C4-2B (cell line): Measurements from ENCODE around the gene VAC14.

Experiments
- H3K27ac ChIP-seq: fragments of 450-650 bp; 2 replicates; pipeline ENCODE4 v1.5.1; 2017
- ZFX ChIP-seq: fragments of 450-650 bp; IDR thresholded peaks from 2 replicates; pipeline ENCODE4 v1.6.1; 2017
- TF ChIP-seq, protein P1 (sequence below): fragments of 450-650 bp; conservative IDR thresholded peaks from 2 replicates; pipeline ENCODE4 v1.5.1; 2017; ENCODE audit warnings: mild to moderate bottlenecking

The VAC14 gene

DNA sequence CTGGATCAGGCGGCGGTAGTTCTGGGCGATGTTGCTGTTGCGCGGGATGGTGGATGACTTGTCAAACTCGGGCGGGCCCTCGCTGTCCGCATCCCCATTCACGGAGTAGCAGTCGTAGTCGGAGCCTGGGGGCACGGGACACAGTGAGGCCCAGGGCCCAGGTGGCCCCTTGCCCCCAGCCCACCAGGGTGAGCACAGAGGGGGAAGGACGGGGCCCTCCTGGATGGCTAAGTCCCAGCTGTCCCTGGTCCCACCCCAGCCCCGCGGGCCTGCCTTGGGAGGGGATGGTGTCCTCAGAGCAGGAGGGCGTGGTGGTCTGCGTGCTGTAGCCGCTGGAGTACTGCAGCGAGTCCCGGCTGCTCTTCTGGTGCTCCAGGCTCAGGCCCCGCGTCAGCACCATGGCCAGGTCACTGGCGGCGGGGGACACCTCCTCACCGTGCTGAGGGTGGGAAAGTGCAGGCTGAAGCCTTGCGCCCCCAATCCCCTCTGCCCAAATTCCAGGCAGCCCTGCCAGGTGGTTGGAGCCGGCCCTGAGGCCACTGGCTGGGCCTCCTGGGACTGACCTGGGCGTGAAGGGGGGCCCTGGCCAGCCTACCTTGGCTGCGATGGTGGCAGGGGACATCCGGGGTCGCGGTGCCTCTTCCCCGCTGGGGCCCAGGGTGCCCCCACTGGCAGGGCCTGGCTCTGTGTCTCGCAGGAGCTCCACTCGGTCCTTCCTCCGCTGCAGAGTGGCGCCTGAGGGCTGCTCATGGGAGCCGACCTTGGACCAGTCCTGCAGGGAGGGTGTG, 136.4 kb downstream of the VAC14 start:
- TF ChIP-seq, protein P1, sequence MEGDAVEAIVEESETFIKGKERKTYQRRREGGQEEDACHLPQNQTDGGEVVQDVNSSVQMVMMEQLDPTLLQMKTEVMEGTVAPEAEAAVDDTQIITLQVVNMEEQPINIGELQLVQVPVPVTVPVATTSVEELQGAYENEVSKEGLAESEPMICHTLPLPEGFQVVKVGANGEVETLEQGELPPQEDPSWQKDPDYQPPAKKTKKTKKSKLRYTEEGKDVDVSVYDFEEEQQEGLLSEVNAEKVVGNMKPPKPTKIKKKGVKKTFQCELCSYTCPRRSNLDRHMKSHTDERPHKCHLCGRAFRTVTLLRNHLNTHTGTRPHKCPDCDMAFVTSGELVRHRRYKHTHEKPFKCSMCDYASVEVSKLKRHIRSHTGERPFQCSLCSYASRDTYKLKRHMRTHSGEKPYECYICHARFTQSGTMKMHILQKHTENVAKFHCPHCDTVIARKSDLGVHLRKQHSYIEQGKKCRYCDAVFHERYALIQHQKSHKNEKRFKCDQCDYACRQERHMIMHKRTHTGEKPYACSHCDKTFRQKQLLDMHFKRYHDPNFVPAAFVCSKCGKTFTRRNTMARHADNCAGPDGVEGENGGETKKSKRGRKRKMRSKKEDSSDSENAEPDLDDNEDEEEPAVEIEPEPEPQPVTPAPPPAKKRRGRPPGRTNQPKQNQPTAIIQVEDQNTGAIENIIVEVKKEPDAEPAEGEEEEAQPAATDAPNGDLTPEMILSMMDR, result no peak
- no peak for TF ChIP-seq ZFX
- H3K27ac ChIP-seq, result no peak overlapping the region

DNA sequence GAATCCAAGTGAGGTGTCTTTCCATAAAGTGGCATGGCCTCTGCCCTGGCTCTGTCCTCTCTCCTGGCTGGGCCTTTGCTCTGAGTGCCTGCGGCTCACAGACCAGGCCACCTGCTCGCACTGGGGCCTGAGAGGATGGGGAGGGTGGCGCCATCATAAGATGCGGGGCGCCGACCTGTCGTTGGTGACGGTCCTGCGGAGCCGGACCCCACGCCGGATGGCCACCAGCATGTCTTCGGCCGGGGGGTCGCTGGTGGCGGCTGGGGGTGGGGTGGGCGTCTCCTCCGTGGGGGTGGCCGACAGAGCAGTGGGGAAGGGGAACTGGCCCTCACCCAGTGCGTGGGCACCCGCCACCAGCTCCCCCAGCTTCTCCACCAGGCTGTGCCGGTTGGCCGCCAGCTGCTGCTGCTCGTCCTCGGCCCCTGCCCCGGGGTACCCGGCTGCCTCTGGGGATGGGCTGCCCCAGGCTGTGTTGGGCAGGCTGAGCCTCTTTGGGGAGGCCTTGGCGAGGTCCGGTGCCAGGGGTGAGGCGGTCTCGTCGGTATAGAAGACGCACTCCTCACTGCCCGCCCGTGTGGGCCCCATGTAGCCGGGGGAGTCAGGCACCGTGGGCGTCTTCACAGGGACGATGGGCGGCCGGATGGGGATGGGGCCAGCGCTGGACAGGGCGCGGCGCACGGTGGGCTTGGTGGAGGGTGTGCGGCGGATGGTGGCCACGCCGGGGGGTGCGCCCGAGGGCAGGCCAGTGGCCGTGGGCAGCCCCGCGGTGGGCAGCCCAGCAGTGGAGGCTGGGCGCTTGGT, 137.2 kb downstream of the VAC14 start:
- no peak overlapping the region for H3K27ac ChIP-seq
- TF ChIP-seq, protein P1, result no peak
- no peak for TF ChIP-seq ZFX

DNA sequence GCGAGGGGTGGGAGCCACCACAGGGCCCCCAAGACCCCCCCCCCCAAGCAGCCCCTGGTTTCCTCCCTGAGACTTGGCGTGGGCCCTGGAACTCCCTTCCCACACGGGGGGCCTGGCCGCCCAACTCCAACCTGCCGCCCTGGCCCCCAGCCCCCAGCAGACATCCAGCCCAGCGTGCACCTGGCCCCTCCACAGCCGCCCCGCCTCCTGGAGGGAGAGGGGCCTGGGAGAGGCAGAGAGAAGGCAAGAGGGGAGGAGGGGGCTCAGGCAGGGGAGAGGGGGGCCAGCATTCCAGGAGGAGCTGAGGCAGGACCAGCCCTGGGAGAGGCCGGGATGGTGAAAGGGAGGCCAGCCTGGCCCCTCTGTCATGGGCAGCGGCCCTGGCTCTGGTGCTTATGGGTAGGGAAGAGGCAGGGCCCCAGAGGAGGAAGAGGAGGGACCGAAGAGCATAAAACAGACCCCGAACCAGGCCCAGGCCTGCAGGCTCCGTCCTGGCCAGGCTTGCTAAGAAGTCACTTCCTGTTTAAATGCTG, 137.9 kb downstream of the VAC14 start:
- H3K27ac ChIP-seq, result no peak overlapping the region
- TF ChIP-seq, protein P1, result no peak
- no peak for TF ChIP-seq ZFX

DNA sequence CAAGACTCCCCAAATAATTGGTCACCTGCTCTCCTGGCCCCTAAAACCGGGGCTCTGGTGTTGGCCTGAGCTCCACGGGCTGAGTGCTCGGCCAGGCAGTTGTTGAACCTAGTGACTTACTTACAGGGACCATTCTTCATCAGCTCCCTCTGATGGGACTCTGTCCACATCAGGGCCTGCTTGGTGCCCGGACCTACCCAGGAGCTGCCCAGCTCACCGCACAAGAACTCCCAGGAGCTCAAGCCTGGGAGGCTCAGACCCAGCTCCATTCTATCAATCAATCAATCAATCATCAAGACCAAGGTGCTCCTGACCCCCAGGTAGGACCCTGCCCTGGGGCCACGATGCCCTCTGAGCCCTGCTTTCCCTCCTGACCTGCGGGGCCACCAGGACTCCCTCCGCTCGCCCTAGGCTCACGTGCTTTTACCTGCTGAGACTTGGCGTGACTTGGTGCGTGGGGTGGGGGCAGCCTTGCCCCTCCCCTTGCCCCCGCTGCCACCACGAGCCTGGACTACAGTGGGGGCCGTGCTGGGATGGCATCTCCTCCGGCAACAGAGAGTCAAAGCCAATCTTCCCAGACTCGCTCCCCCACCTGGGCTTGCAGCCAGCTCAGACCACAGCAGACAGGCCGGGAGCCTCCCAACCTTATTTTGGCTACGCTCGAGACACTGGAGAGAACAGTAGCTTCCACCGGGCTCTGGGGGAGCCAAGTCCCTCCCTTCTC, 138.9 kb downstream of the VAC14 start:
- no peak overlapping the region for H3K27ac ChIP-seq
- no peak for TF ChIP-seq ZFX
- TF ChIP-seq, protein P1, result no peak

DNA sequence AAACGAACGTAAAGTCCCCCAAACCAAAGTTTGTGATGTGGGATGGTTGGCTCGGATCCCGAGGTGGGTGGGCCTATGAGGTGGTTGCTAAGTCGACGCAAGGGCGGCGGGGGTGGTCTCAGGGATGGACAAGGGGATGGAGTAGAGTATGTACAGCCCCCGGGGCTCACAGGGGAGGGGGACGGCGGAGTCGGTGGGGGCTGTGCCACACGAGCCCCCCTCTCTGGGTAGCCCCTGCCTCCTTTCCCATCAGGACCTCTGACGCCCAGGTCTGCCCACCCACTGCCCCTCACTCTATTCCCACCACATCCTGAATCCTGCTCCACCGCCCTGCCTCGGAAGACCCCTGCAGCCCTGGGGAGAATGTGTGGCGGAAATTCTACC, 139.4 kb downstream of the VAC14 start:
- no peak overlapping the region for H3K27ac ChIP-seq
- no peak for TF ChIP-seq ZFX
- TF ChIP-seq, protein P1, result no peak

DNA sequence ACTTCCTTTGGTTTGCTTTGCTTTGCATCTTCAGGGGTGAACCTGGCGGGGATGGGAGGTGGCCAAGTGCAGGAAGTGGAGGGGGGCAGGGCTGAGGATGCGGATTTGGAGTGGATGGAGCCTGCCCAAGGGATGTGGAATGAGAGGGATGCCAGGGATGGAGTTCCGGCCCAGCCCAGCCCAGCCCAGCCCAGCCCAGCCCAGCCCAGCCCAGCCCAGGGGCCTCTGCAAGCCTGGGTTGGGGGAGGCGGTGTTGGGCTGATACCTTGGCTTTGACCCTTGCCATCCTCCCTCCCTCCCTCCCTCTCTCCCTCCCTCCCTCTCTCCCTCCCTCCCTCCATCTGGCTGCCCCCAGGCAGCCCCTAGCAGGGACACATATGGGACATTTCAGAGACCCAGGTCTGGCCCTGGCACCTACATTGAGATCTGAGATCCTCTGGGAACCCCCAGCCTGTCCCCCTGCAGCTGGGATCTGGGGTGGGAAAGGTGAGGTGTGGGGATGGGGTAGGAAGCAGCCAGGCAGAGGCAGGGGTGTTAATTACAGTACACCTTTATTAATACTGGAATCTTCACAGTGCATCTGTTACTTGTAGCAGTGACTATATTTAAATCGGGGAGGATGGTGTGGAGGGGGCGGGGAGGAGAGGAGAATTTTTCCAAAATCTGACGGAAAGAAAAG, 140.1 kb downstream of the VAC14 start:
- no peak overlapping the region for H3K27ac ChIP-seq
- no peak for TF ChIP-seq ZFX
- TF ChIP-seq, protein P1, result no peak
